Trophoblast cell (in vitro differentiated cells and primary cell): ENCODE measurements around the gene CCT7.

ENCODE experiments used
- DNase-seq, 2 donors: peaks; one replicate each; pipeline ENCODE4 v3.0.0-alpha.2; 2016
- H2AFZ ChIP-seq: 2 replicates; pipeline ENCODE4 v1.6.1; 2013; ENCODE audit warnings: low read length, moderate library complexity, mild to moderate bottlenecking; ENCODE audit not compliant: insufficient read depth, poor library complexity
- H2AK5ac ChIP-seq: 2 replicates; pipeline ENCODE4 v1.6.1; 2013; ENCODE audit warnings: mild to moderate bottlenecking, low read length
- H2BK120ac ChIP-seq: 2 replicates; pipeline ENCODE4 v1.6.1; 2013; ENCODE audit warnings: low read length, mild to moderate bottlenecking, moderate library complexity; ENCODE audit not compliant: insufficient read depth, poor library complexity
- H2BK12ac ChIP-seq: 2 replicates; pipeline ENCODE4 v1.6.1; 2013; ENCODE audit warnings: mild to moderate bottlenecking, low read length, moderate library complexity
- H2BK5ac ChIP-seq: 2 replicates; pipeline ENCODE4 v1.6.1; 2013; ENCODE audit warnings: low read length, low read depth, moderate library complexity, mild to moderate bottlenecking; ENCODE audit not compliant: poor library complexity
- H3K14ac ChIP-seq: 2 replicates; pipeline ENCODE4 v1.6.1; 2013; ENCODE audit warnings: mild to moderate bottlenecking, low read length
- H3K18ac ChIP-seq: 2 replicates; pipeline ENCODE4 v1.6.1; 2013; ENCODE audit warnings: mild to moderate bottlenecking, low read length
- H3K23ac ChIP-seq: 2 replicates; pipeline ENCODE4 v1.6.1; 2013; ENCODE audit warnings: low read length
- H3K27ac ChIP-seq: 2 replicates; pipeline ENCODE4 v1.5.1; 2013; ENCODE audit warnings: low read depth, mild to moderate bottlenecking, inconsistent platforms, low read length, moderate library complexity
- H3K27me3 ChIP-seq: 2 replicates; pipeline ENCODE4 v1.6.1; 2013; ENCODE audit warnings: inconsistent platforms, mild to moderate bottlenecking, low read length, moderate library complexity; ENCODE audit not compliant: insufficient read depth
- H3K36me3 ChIP-seq, 2 experiments: 1 replicate in 1 of 2; 2 replicates in 1 of 2; pipeline ENCODE4 v1.6.1; 2013; ENCODE audit warnings: low read length in 2 of 2, mild to moderate bottlenecking in 2 of 2, moderate library complexity in 1 of 2; ENCODE audit not compliant: insufficient read depth in 2 of 2, control insufficient read depth in 1 of 2
- H3K4ac ChIP-seq: 2 replicates; pipeline ENCODE4 v1.6.1; 2013; ENCODE audit warnings: low read depth, mild to moderate bottlenecking, low read length, moderate library complexity
- H3K4me1 ChIP-seq, 2 experiments: 1 replicate in 1 of 2; 2 replicates in 1 of 2; pipeline ENCODE4 v1.6.1; 2013; ENCODE audit warnings: low read length in 2 of 2, mild to moderate bottlenecking in 2 of 2, moderate library complexity in 1 of 2; ENCODE audit not compliant: insufficient read depth in 2 of 2, control insufficient read depth in 1 of 2
- H3K4me2 ChIP-seq: 2 replicates; pipeline ENCODE4 v1.6.1; 2013; ENCODE audit warnings: inconsistent platforms, mild to moderate bottlenecking, low read length, moderate library complexity
- H3K4me3 ChIP-seq: 2 replicates; pipeline ENCODE4 v1.5.1; 2013; ENCODE audit warnings: mild to moderate bottlenecking, low read depth, low read length, inconsistent platforms
- H3K79me1 ChIP-seq: one replicate; pipeline ENCODE4 v1.6.1; 2013; ENCODE audit warnings: low read length
- H3K79me2 ChIP-seq: 2 replicates; pipeline ENCODE4 v1.6.1; 2013; ENCODE audit warnings: low read length, mild to moderate bottlenecking; ENCODE audit not compliant: control insufficient read depth, insufficient read depth, poor library complexity
- H3K9ac ChIP-seq: 2 replicates; pipeline ENCODE4 v1.6.1; 2013; ENCODE audit warnings: mild to moderate bottlenecking, low read length
- H3K9me3 ChIP-seq: 2 replicates; pipeline ENCODE4 v1.6.1; 2013; ENCODE audit warnings: low read depth, mild to moderate bottlenecking, control low read depth, inconsistent platforms, low read length; ENCODE audit not compliant: insufficient read depth
- H4K12ac ChIP-seq: 2 replicates; pipeline ENCODE4 v1.6.1; 2013; ENCODE audit warnings: low read depth, mild to moderate bottlenecking, low read length, moderate library complexity
- H4K8ac ChIP-seq: 2 replicates; pipeline ENCODE4 v1.6.1; 2013; ENCODE audit warnings: low read depth, mild to moderate bottlenecking, low read length, moderate library complexity
- H4K91ac ChIP-seq: one replicate; pipeline ENCODE4 v1.6.1; 2013; ENCODE audit warnings: low read depth, mild to moderate bottlenecking, low read length, moderate library complexity
- WGBS: extraction: QIAGEN DNeasy Blood & Tissue Kit; methylation state at CpG from one replicate; pipeline ENCODE4 v1.1.7; 2013; ENCODE audit warnings: missing lambda C conversion rate; ENCODE audit not compliant: insufficient read length, insufficient coverage; ENCODE audit errors: extremely low coverage; 5-methylcytosine and 5-hydroxymethylcytosine counted together

The CCT7 gene

GRCh38 chr2:73217826-73218225 is 16.3 kb upstream of the CCT7 start:
- H2AFZ ChIP-seq = no peak overlapping the region
- no peak overlapping the region for H4K12ac ChIP-seq
- H3K36me3 ChIP-seq = peaks cover 11 to 21% of the 10 kb centered on the region in 2 experiments
- no peak overlapping the region for H3K27ac ChIP-seq
- H4K91ac ChIP-seq = no peak overlapping the region
- H2BK12ac ChIP-seq = no peak overlapping the region
- no peak overlapping the region for H2AK5ac ChIP-seq
- no peak for DNase-seq
- no peak overlapping the region for H3K9ac ChIP-seq
- peaks cover 0 to 7% of the 10 kb centered on the region in 2 experiments for H3K4me1 ChIP-seq
- H4K8ac ChIP-seq = no peak overlapping the region
- H3K9me3 ChIP-seq = no peaks in the 10 kb centered on the region
- no peak overlapping the region for H3K23ac ChIP-seq
- no CpG with 5 or more reads among the region's 2 CpGs for WGBS
- peaks cover 5% of the 10 kb centered on the region for H3K79me1 ChIP-seq
- H3K4ac ChIP-seq = no peak overlapping the region
- no peaks in the 10 kb centered on the region for H3K27me3 ChIP-seq
- no peak overlapping the region for H3K18ac ChIP-seq
- peaks cover 5% of the 10 kb centered on the region for H3K79me2 ChIP-seq
- no peak overlapping the region for H3K4me3 ChIP-seq
- no peak overlapping the region for H2BK5ac ChIP-seq
- H3K4me2 ChIP-seq = no peak overlapping the region
- H2BK120ac ChIP-seq = no peak overlapping the region
- H3K14ac ChIP-seq = no peak overlapping the region

GRCh38 chr2:73218298-73218697 is 15.8 kb upstream of the CCT7 start:
- Histone ChIP-seq H2BK12ac (no peak overlapping the region), H4K91ac (no peak overlapping the region), H2BK5ac (no peak overlapping the region), H3K4me1 (peaks cover 0 to 7% of the 10 kb centered on the region in 2 experiments), H3K36me3 (peaks cover 14 to 25% of the 10 kb centered on the region in 2 experiments), H2BK120ac (no peak overlapping the region), H4K8ac (no peak overlapping the region), H3K14ac (no peak overlapping the region), H3K79me1 (peaks cover 5% of the 10 kb centered on the region), H3K23ac (no peak overlapping the region), H2AK5ac (no peak overlapping the region), H3K79me2 (peaks cover 5% of the 10 kb centered on the region), H3K9ac (no peak overlapping the region), H2AFZ (no peak overlapping the region), H4K12ac (no peak overlapping the region), H3K4me3 (no peak overlapping the region), H3K4me2 (no peak overlapping the region), H3K27ac (no peak overlapping the region), H3K18ac (no peak overlapping the region), H3K9me3 (no peaks in the 10 kb centered on the region), H3K27me3 (no peaks in the 10 kb centered on the region), H3K4ac (no peak overlapping the region)
- peak in 1 of 2 donors; percentile 25 for DNase-seq

- Histone ChIP-seq H3K4me2 (no peak overlapping the region), H4K12ac (no peak overlapping the region), H3K27ac (no peak overlapping the region), H2BK12ac (no peak overlapping the region), H3K4me3 (no peak overlapping the region), H3K4me1 (peaks cover 0 to 2% of the 10 kb centered on the region in 2 experiments), H4K8ac (no peak overlapping the region), H3K9ac (no peak overlapping the region), H3K79me1 (no peaks in the 10 kb centered on the region), H3K4ac (no peak overlapping the region), H2AFZ (no peak overlapping the region), H3K9me3 (peaks cover 3% of the 10 kb centered on the region), H3K14ac (no peak overlapping the region), H3K27me3 (no peaks in the 10 kb centered on the region), H4K91ac (no peak overlapping the region), H3K23ac (no peak overlapping the region), H2BK120ac (no peak overlapping the region), H2BK5ac (no peak overlapping the region), H3K18ac (no peak overlapping the region), H3K79me2 (no peaks in the 10 kb centered on the region), H3K36me3 (peaks cover 39 to 67% of the 10 kb centered on the region in 2 experiments), H2AK5ac (no peak overlapping the region)
- no CpG with 5 or more reads among the region's 4 CpGs for WGBS
- no peak for DNase-seq
Measured at GRCh38 chr2:73223821-73224220, 10.3 kb upstream of the CCT7 start.

- no peak overlapping the region for H2BK120ac ChIP-seq
- no peak overlapping the region for H2BK5ac ChIP-seq
- H3K14ac ChIP-seq = no peak overlapping the region
- no peak for DNase-seq
- H3K79me1 ChIP-seq = no peaks in the 10 kb centered on the region
- H2AFZ ChIP-seq = no peak overlapping the region
- no peak overlapping the region for H3K18ac ChIP-seq
- H3K4me1 ChIP-seq = no peaks in the 10 kb centered on the region
- H2AK5ac ChIP-seq = no peak overlapping the region
- WGBS = no CpG with 5 or more reads among the region's 9 CpGs
- no peak overlapping the region for H3K23ac ChIP-seq
- H3K36me3 ChIP-seq = peaks cover 38 to 68% of the 10 kb centered on the region in 2 experiments
- H3K27me3 ChIP-seq = no peaks in the 10 kb centered on the region
- no peak overlapping the region for H3K4me2 ChIP-seq
- H4K8ac ChIP-seq = no peak overlapping the region
- H3K27ac ChIP-seq = no peak overlapping the region
- H3K9ac ChIP-seq = no peak overlapping the region
- peaks cover 3% of the 10 kb centered on the region for H3K9me3 ChIP-seq
- H2BK12ac ChIP-seq = no peak overlapping the region
- no peaks in the 10 kb centered on the region for H3K79me2 ChIP-seq
- H3K4me3 ChIP-seq = no peak overlapping the region
- no peak overlapping the region for H3K4ac ChIP-seq
- H4K12ac ChIP-seq = no peak overlapping the region
- no peak overlapping the region for H4K91ac ChIP-seq
Measured at GRCh38 chr2:73225513-73226360, 8.4 kb upstream of the CCT7 start.
